ENCODE results near the gene PAOX.

PAOX gene

DNA sequence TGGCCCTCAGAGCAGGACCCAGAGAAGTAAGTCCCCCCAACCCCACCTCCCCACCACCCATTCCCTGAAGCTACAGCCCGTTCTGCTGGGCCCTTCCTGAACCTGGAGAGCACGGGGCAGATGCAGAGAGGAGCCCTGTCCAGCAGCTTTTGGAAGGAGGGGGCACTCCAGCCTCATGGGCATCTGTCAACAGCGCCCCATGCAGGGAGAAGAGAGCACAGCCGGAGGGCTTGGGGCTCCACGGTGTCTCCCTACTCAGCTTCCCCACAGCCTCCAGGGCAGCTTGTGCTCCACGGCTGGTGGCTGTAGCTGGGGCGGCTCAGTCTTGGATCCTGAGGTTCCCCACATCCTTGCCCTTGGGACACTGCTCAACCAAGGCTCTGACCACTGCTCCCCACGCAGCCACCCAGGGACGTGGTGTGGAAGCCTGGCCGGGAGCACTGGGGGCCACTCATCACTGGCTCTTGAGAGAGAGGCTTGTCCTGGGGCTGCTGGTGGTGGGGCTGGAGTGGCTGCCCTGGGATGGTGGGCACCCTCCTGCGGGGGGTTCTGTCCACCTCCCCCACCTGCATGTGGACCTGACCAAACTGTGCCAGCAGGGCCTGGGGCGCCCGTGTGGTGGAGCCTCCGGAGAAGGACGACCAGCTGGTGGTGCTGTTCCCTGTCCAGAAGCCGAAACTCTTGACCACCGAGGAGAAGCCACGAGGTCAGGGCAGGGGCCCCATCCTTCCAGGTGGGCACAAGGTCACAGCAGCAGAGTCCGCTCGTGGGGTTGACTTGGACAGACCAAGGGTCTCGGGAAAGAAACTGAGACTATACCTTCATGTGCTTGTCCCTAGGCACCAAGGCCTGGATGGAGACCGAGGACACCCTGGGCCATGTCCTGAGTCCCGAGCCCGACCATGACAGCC, 27.4 kb upstream of the PAOX start:
- no peaks in the 10 kb centered on the region for H3K36me3 ChIP-seq (ENCODE audit: control insufficient read depth in 1 of 2, insufficient read depth in 2 of 2, low read length in 2 of 2)
- peaks cover 0 to 12% of the 10 kb centered on the region in 2 donors for H3K4me1 ChIP-seq (ENCODE audit: control insufficient read depth in 1 of 2, insufficient read depth in 2 of 2, low read length in 2 of 2)
- no peaks in the 10 kb centered on the region for H3K9me3 ChIP-seq (ENCODE audit: control insufficient read depth in 1 of 2, low read length in 2 of 2)
- H3K27me3 ChIP-seq (ENCODE audit: low read depth, low read length): no peaks in the 10 kb centered on the region
- H3K4me3 ChIP-seq (ENCODE audit: low read depth in 1 of 2, low read length in 2 of 2): no peak overlapping the region
- H3K27ac ChIP-seq (ENCODE audit: low read length): no peak overlapping the region

GRCh38 chr10:133353202-133353959, 25.7 kb upstream of the PAOX start:
- Histone ChIP-seq H3K4me3 (ENCODE audit: low read depth in 1 of 2, low read length in 2 of 2) (no peak overlapping the region), H3K27ac (ENCODE audit: low read length) (no peak overlapping the region), H3K27me3 (ENCODE audit: low read depth, low read length) (no peaks in the 10 kb centered on the region), H3K9me3 (ENCODE audit: control insufficient read depth in 1 of 2, low read length in 2 of 2) (no peaks in the 10 kb centered on the region), H3K36me3 (ENCODE audit: control insufficient read depth in 1 of 2, insufficient read depth in 2 of 2, low read length in 2 of 2) (no peaks in the 10 kb centered on the region), H3K4me1 (ENCODE audit: control insufficient read depth in 1 of 2, insufficient read depth in 2 of 2, low read length in 2 of 2) (peaks cover 0 to 18% of the 10 kb centered on the region in 2 donors)

DNA sequence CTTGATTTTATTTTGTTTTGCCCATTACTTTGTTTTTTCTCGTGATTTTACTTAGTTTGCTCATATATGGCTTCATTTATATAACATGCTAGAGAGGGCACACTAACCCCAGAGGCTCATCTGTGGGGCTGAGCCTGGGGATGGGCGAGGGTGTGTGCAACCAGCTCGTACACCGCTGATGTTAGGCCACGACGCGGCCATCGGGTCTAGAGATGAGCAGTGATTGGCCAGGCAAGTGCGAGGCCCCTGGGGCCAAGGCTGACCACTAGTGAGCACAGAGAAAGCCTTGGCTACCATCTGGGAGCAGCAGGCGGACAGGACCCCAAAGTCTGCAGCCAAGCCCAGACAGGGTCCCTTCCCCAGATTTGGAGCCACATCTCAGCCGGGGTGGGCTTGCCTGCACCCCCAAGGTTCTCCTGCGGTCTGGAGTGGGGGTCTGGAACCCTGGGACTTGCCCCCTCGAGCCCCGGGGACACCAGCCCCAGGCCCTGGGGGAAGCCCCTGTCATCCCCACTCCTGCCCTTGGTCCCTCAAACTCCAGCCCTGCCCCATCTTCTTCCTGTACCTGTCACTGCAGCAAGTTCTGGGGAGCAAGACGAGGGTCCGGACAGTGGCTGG, 25.0 kb upstream of the PAOX start:
- H3K27ac ChIP-seq (ENCODE audit: low read length): no peak overlapping the region
- H3K9me3 ChIP-seq (ENCODE audit: control insufficient read depth in 1 of 2, low read length in 2 of 2): no peaks in the 10 kb centered on the region
- H3K27me3 ChIP-seq (ENCODE audit: low read depth, low read length): no peaks in the 10 kb centered on the region
- H3K36me3 ChIP-seq (ENCODE audit: control insufficient read depth in 1 of 2, insufficient read depth in 2 of 2, low read length in 2 of 2): no peaks in the 10 kb centered on the region
- peaks cover 0 to 18% of the 10 kb centered on the region in 2 donors for H3K4me1 ChIP-seq (ENCODE audit: control insufficient read depth in 1 of 2, insufficient read depth in 2 of 2, low read length in 2 of 2)
- no peak overlapping the region for H3K4me3 ChIP-seq (ENCODE audit: low read depth in 1 of 2, low read length in 2 of 2)

GRCh38 chr10:133354672-133355240, 24.3 kb upstream of the PAOX start:
- no peaks in the 10 kb centered on the region for H3K27me3 ChIP-seq (ENCODE audit: low read depth, low read length)

GRCh38 chr10:133355266-133355665, 23.8 kb upstream of the PAOX start:
- no peaks in the 10 kb centered on the region for H3K36me3 ChIP-seq (ENCODE audit: control insufficient read depth in 1 of 2, insufficient read depth in 2 of 2, low read length in 2 of 2)
- H3K27me3 ChIP-seq (ENCODE audit: low read depth, low read length): no peaks in the 10 kb centered on the region
- no peak overlapping the region for H3K4me3 ChIP-seq (ENCODE audit: low read depth in 1 of 2, low read length in 2 of 2)
- H3K9me3 ChIP-seq (ENCODE audit: control insufficient read depth in 1 of 2, low read length in 2 of 2): no peaks in the 10 kb centered on the region
- H3K4me1 ChIP-seq (ENCODE audit: control insufficient read depth in 1 of 2, insufficient read depth in 2 of 2, low read length in 2 of 2): peaks cover 0 to 18% of the 10 kb centered on the region in 2 donors
- no peak overlapping the region for H3K27ac ChIP-seq (ENCODE audit: low read length)

More at GRCh38 chr10:133354672-133355240, 24.3 kb upstream of the PAOX start:
- H3K4me1 ChIP-seq (ENCODE audit: control insufficient read depth in 1 of 2, insufficient read depth in 2 of 2, low read length in 2 of 2): peaks cover 0 to 18% of the 10 kb centered on the region in 2 donors
- no peak overlapping the region for H3K4me3 ChIP-seq (ENCODE audit: low read depth in 1 of 2, low read length in 2 of 2)
- no peak overlapping the region for H3K27ac ChIP-seq (ENCODE audit: low read length)
- no peaks in the 10 kb centered on the region for H3K9me3 ChIP-seq (ENCODE audit: control insufficient read depth in 1 of 2, low read length in 2 of 2)
- H3K36me3 ChIP-seq (ENCODE audit: control insufficient read depth in 1 of 2, insufficient read depth in 2 of 2, low read length in 2 of 2): no peaks in the 10 kb centered on the region

- H3K9me3 ChIP-seq (ENCODE audit: control insufficient read depth in 1 of 2, low read length in 2 of 2): no peaks in the 10 kb centered on the region
- H3K4me3 ChIP-seq (ENCODE audit: low read depth in 1 of 2, low read length in 2 of 2): no peak overlapping the region
- H3K4me1 ChIP-seq (ENCODE audit: control insufficient read depth in 1 of 2, insufficient read depth in 2 of 2, low read length in 2 of 2): peaks cover 0 to 18% of the 10 kb centered on the region in 2 donors
- no peak overlapping the region for H3K27ac ChIP-seq (ENCODE audit: low read length)
- H3K36me3 ChIP-seq (ENCODE audit: control insufficient read depth in 1 of 2, insufficient read depth in 2 of 2, low read length in 2 of 2): no peaks in the 10 kb centered on the region
- H3K27me3 ChIP-seq (ENCODE audit: low read depth, low read length): no peaks in the 10 kb centered on the region
These were observed 23.1 kb upstream of the PAOX start for GRCh38 chr10:133355991-133356390.

DNA sequence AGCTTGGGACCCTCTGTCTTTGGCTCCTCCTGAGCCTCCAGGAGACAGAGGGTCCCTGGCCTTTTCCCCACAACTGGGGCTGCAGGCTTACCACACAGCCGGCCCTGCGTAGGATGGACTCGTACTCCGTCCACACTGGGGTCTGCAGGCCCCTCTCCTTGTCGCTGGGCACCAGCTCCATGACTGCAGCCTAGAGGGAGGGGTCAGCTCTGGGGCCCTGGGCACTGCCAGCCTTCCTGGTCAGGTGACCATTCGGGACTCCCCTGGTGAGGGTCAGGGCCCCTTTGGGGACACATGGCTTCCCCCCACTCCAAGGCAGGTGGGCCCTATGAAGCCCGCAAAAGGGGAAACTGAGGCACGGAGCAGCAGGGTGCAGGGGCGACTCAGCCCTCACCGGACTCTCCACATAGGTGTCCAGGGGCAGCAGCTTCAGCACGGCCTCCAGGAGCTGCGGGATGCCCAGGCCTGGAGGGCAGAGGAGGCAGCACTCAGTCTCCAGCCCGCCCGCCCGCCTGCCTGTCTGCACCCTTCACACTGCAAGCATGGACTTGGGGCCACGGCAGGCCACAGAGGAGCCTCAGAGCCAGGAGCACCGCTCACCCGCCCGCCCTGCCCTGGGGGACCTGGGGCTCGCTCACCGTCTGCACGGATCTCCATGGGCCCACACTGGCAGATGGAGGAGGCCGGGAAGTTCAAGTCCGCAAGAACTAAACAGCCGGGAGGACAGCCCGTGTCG, 22.3 kb upstream of the PAOX start:
- H3K4me3 ChIP-seq (ENCODE audit: low read depth in 1 of 2, low read length in 2 of 2): peak overlapping the region; percentile 21 to 64
- no peak overlapping the region for H3K27ac ChIP-seq (ENCODE audit: low read length)
- peaks cover 0 to 5% of the 10 kb centered on the region in 2 donors for H3K36me3 ChIP-seq (ENCODE audit: control insufficient read depth in 1 of 2, insufficient read depth in 2 of 2, low read length in 2 of 2)
- H3K4me1 ChIP-seq (ENCODE audit: control insufficient read depth in 1 of 2, insufficient read depth in 2 of 2, low read length in 2 of 2): peaks cover 0 to 18% of the 10 kb centered on the region in 2 donors
- no peaks in the 10 kb centered on the region for H3K9me3 ChIP-seq (ENCODE audit: control insufficient read depth in 1 of 2, low read length in 2 of 2)
- no peaks in the 10 kb centered on the region for H3K27me3 ChIP-seq (ENCODE audit: low read depth, low read length)

- no peaks in the 10 kb centered on the region for H3K27me3 ChIP-seq (ENCODE audit: low read depth, low read length)
- no peaks in the 10 kb centered on the region for H3K9me3 ChIP-seq (ENCODE audit: control insufficient read depth in 1 of 2, low read length in 2 of 2)
- H3K36me3 ChIP-seq (ENCODE audit: control insufficient read depth in 1 of 2, insufficient read depth in 2 of 2, low read length in 2 of 2): peaks cover 6 to 13% of the 10 kb centered on the region in 2 donors
- H3K27ac ChIP-seq (ENCODE audit: low read length): no peak within 1 kb of the TSS
- H3K4me1 ChIP-seq (ENCODE audit: control insufficient read depth in 1 of 2, insufficient read depth in 2 of 2, low read length in 2 of 2): peaks cover 0 to 18% of the 10 kb centered on the region in 2 donors
- peak within 1 kb of the TSS; percentile 21 to 64 for H3K4me3 ChIP-seq (ENCODE audit: low read depth in 1 of 2, low read length in 2 of 2)
These were observed 21.5 kb upstream of the PAOX start, which contains the start of gene FUOM for GRCh38 chr10:133357285-133358161. Gene FUOM (minus strand): TSS chr10:133358019. CDS start chr10:133358007, 12 bp downstream.

DNA sequence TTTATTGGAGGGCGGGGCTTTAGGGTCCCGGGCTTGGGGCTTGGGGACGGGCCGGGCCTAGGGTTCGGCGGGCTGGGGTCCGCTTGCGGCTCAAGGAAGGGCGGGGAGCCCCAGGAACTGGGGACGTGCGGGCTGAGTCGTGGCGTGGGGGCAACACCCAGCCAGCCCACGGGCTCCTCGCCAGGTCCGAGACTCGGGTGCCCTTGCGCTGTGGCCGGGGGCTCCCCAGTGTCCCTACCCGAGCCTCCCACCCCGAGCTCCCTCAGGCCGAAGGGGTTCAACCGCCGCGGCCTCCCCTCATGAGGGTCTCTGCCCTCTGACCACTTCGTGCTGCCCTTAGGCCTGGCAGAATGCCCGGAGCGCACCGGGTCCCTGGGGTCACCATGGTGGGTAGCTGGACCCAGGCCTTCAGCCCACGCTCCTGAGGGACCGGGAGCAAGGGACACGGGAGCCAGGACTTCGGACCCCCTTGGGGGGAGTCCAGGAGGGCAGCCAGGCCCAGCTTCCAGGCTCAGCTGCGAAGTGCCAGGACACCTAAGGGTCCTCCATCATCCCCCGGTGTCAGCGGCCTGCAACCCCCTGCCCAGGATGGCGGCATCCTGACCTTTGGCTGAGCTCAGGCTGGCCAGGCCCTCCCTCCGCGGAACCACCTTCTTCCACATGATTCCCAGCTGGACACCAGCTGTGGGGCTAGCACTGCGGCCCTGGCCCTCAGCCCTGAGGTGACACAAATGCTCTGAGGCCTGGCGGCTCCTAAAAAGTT, 20.7 kb upstream of the PAOX start:
- Histone ChIP-seq H3K9me3 (ENCODE audit: control insufficient read depth in 1 of 2, low read length in 2 of 2) (no peaks in the 10 kb centered on the region), H3K4me1 (ENCODE audit: control insufficient read depth in 1 of 2, insufficient read depth in 2 of 2, low read length in 2 of 2) (peaks cover 0 to 18% of the 10 kb centered on the region in 2 donors), H3K27ac (ENCODE audit: low read length) (no peak overlapping the region), H3K36me3 (ENCODE audit: control insufficient read depth in 1 of 2, insufficient read depth in 2 of 2, low read length in 2 of 2) (peaks cover 6 to 21% of the 10 kb centered on the region in 2 donors), H3K27me3 (ENCODE audit: low read depth, low read length) (no peaks in the 10 kb centered on the region), H3K4me3 (ENCODE audit: low read depth in 1 of 2, low read length in 2 of 2) (no peak overlapping the region)

All from muscle layer of duodenum (tissue), 2 donors.